GM19099 (cell line): Measurements from ENCODE around the gene LRRC31.

Experiments used
- POLR2A ChIP-seq: IDR thresholded peaks from 3 replicates; pipeline ENCODE4 v1.6.1; 2011; ENCODE audit warnings: low read depth; ENCODE audit not compliant: insufficient read length; ENCODE audit errors: extremely low read depth

LRRC31 gene

GRCh38 chr3:169879013-169879557 is 9.3 kb upstream of the LRRC31 start:
- no peak for TF ChIP-seq POLR2A

DNA sequence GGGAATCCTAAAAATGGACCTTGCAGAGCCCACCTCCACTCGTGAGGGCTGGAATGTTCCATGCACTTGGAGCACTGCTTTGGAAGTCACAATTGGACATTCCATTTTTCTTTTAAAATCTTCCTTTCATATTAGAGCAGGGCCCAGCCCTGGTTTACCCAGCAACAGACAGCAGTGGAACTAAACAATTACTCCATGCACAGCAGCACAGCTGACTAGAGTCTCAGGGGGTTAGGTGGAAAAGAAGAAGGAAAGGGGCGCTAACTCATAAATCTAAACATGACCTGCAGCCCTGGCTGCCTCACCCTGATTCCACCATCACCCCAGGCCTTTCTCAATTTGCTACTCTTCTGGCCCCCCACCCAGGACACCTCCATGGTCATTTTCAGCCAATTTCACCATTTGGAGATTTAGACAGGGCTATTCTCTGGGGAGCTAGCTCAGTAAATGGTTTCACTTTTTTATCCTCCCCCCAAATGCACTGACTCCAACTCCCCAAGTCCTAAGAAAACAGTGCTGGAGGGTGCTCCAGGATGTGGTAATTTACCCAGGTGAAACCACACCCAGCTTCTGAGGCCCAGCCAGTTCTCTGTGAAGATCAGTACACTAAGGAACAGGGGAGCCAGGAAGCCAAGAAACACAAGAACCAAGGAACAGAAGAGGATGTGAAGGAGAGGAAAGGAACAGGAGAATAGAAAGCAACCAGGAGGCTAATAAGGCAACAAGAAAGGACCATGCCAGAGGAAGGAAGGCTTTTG is 1.6 kb upstream of the LRRC31 start:
- no peak for TF ChIP-seq POLR2A

- TF ChIP-seq POLR2A = no peak
Measured at GRCh38 chr3:169868369-169868768, 1.4 kb downstream of the LRRC31 start.

DNA sequence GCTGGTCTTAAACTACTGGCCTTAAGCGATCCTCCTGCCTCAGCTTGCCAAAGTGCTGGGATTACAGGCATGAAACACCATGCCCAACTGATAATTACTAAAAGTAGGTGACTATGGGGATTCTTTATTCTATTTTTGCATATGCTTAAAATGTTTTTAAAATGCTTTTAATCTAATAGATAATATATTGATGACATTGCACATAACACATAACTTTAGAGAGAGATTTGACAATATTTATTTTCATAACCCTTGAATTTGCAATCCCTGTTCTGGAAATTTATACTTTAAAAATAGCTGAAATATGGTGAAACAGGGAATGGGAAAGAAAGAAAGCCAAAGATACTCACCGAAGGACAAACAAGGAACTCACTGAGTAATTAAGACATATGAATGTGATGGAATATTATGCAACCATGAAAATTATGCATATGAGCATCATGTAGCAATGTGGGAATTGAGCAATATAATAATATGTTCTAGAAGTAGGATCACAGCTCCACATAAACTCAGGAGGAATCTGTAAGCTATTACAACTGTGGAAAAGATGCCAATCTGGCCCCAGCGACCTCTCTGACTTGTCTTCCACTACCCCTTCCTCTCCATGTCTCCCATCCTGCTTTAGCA is 2.0 kb downstream of the LRRC31 start:
- no peak for TF ChIP-seq POLR2A

DNA sequence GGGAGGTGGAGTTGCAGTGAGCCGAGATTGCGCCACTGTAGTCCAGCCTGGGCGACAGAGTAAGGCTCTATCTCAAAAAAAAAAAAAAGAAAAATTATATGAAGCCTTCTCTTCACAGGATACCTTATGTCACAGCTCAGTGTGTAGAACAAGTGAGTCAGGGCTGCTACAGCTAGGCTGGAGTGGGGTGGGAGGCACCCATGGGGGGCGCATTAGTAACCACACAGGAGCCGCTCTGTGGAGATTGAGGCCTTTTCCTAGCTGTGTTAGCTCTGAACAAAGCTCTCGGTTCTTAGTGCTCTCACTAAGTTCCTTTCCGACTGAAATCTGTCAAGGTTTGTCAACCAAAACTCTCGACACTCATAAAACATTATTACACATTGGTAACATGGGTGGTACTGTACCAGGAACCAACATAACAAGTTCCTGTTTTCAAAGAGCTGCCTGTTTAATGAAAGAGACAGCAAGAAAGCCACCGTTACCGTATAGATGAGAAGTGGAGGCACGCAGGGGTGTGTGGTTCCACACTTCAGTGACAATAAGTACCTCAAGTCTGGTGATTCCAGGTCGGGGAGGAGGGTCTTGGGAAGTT is 4.5 kb downstream of the LRRC31 start:
- no peak for TF ChIP-seq POLR2A

GRCh38 chr3:169864270-169864669 is 5.5 kb downstream of the LRRC31 start:
- no peak for TF ChIP-seq POLR2A

GRCh38 chr3:169863458-169863899 is 6.3 kb downstream of the LRRC31 start:
- no peak for TF ChIP-seq POLR2A

DNA sequence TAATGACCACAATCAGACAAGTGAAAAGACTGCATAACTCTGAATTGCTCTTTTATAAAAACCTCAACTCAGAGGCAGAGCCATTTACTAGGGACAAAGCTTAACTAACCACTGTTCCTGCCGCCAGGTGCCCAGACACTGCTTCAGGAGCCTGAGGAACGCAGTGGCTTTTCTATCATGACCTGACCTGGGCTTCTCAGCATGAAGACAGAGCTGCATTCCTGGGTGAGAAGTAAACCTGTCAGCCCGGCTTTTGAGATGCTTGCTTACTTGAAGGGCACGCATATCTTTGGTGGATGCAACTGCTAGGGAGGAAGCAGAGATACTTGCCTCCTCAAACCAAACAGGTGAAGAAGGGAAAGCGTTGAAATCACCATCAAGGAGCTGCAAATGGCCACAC is 7.9 kb downstream of the LRRC31 start:
- no peak for TF ChIP-seq POLR2A

DNA sequence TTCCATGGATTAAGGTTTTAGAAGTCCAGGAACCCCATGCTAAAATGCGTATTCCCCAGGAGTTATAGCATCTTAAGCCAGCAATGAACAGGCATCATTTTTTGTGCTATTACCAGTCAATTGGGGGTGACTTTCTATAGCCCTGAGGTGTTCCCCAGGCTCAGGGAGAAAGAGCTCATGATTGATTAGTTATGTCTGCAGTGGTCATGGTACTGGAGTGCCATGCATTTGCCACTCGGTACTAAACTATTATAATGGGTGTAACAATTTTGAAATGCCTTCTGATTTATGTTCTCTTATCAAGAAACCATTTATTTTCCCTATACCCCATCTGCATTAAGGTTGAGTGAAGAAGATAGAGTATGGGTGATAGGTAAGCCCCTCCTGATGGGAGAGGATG is 11.9 kb downstream of the LRRC31 start:
- TF ChIP-seq POLR2A = no peak

GRCh38 chr3:169855514-169855913 is 14.2 kb downstream of the LRRC31 start:
- TF ChIP-seq POLR2A = no peak

DNA sequence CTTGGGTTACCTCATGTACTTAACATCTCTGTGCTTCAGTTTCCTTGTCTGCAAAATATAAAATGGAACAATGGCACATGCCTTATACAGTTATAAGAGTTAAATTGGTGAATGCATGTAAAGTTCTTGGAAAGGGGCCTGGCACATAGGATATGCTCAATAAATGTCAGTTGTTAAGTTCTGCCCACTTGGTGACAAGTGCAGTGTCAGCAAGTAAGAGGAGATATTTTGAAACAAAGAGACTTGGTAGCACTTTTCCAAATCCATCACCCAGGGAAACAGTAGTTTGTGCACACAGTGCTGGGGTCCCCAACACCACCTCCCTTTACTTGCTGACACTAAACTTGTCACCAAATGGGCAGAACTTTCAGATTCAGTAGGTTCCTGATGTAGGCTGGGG is 19.1 kb downstream of the LRRC31 start:
- no peak for TF ChIP-seq POLR2A

DNA sequence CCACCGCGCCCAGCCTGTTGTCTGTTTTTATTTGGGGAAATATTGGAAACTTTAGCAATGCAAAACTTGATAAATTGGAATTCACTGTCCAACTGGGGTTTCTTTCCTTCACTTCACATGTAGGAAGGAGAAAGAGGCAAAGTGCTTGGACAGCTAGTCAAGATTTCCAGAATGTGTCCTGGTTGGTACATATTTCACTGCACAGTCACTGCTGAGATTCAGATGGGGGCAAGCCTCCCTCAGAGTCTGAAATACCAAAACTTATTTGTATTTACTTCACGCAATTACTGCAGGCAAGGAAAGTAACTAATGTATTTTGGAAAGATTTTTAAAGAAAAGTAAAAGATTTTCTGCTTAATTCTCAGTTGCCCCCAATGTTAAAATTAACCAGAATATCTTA is 21.0 kb downstream of the LRRC31 start:
- TF ChIP-seq POLR2A = no peak

DNA sequence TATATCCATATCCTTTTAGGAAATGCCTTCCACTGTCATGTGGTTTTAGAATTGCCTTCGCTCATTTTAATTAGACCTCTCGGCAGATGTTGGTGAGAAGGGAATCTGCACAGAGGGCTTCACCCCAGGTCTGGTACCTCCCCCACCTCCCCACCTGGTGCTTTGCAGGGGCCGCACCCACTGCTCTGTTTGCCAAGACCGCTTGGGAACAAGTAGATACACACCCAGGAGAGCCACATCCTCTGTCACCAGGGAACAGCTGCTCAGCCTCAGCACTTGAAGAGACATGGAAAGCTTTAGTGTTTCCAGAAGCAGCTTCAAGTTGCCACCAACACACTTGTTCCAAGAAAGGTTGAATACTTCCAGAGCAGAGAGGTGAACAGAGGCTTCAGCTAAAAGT is 21.8 kb downstream of the LRRC31 start:
- TF ChIP-seq POLR2A = no peak

DNA sequence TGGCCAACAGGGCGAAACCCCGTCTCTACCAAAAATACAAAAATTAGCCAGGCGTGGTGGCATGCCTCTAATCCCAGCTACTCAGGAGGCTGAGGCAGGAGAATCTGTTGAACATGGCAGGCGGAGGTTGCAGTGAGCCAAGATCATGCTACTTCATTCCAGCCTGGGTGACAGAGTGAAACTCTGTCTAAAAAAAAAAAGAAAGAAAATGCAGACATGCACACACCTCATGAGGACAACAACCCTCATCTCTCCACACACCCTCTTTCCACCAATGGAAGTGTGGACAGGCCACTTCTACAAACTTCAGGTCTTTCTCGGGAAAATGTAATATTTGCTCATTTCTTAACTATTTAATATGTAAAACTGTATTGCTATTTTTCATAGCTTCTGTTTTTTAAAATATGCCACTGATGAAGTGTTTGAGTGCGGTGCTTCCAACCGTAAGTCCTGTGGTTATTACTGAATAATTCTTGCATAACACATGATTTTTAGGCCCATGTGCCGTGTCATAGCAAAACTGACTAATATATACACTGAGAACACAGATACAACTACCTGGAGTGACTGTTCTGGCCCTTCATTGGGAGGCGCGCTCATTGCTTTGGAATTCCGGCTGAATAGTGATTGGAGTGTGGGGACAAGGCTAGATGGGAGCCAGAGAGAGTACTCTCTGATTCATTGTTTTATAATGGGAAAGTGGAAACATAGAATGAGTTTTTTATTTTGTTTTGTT is 23.1 kb downstream of the LRRC31 start:
- no peak for TF ChIP-seq POLR2A

GRCh38 chr3:169842960-169843359 is 26.8 kb downstream of the LRRC31 start:
- no peak for TF ChIP-seq POLR2A
